AG09309 (cell line): Measurements from ENCODE around the gene WHRN.

ENCODE experiments used
- DNase-seq: peaks from one replicate; pipeline ENCODE4 v3.0.0-alpha.2; 2010; ENCODE audit warnings: low read depth
- H3K4me3 ChIP-seq: 2 replicates; pipeline ENCODE4 v1.5.1; 2011; ENCODE audit warnings: mild to moderate bottlenecking, low read depth, low read length, moderate library complexity; ENCODE audit not compliant: control insufficient read depth
- TF ChIP-seq, protein P1 (sequence below): IDR thresholded peaks from 2 replicates; pipeline ENCODE4 v1.5.1; 2011; ENCODE audit warnings: mild to moderate bottlenecking, low read depth, low read length, inconsistent platforms; ENCODE audit not compliant: insufficient read depth, control insufficient read depth; ENCODE audit errors: missing control alignments

The WHRN gene

GRCh38 chr9:114467910-114468309 is 37.4 kb downstream of the WHRN start:
- DNase-seq, result no peak
- H3K4me3 ChIP-seq, result no peak overlapping the region
- TF ChIP-seq, protein P1, sequence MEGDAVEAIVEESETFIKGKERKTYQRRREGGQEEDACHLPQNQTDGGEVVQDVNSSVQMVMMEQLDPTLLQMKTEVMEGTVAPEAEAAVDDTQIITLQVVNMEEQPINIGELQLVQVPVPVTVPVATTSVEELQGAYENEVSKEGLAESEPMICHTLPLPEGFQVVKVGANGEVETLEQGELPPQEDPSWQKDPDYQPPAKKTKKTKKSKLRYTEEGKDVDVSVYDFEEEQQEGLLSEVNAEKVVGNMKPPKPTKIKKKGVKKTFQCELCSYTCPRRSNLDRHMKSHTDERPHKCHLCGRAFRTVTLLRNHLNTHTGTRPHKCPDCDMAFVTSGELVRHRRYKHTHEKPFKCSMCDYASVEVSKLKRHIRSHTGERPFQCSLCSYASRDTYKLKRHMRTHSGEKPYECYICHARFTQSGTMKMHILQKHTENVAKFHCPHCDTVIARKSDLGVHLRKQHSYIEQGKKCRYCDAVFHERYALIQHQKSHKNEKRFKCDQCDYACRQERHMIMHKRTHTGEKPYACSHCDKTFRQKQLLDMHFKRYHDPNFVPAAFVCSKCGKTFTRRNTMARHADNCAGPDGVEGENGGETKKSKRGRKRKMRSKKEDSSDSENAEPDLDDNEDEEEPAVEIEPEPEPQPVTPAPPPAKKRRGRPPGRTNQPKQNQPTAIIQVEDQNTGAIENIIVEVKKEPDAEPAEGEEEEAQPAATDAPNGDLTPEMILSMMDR, result no peak

DNA sequence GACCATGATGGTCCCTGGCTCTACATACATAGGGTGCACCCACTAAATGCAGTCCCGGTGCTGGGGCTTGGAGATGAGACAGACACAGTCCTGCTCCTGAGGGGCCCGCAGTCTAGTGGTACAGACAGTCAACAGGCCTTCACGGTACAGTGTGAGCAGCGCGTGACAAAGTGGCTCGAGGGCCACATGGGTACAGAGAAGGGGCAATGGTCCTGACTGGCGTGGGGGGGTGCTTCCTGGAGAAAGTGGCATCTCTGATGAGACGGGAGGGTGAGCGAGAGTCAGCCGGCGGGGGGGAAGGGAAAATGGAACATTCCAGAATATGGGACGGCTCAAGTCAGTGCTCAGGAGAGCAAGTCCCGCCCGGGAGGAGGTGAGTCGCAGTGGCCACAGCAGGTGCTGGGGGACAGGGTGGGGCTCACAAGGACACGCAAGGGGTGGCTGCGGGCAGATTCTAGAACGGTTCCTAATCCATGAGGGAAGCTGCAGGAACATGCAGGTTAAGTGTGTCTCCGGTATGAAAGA is 38.0 kb downstream of the WHRN start:
- no peak for DNase-seq
- H3K4me3 ChIP-seq, result no peak overlapping the region
- TF ChIP-seq, protein P1, result no peak

- DNase-seq, result no peak
- no peak overlapping the region for H3K4me3 ChIP-seq
- TF ChIP-seq, protein P1, result no peak
Observed at GRCh38 chr9:114465906-114466900, 39.1 kb downstream of the WHRN start.

- H3K4me3 ChIP-seq, result no peak overlapping the region
- DNase-seq, result no peak
- TF ChIP-seq, protein P1, result no peak
Observed at GRCh38 chr9:114465417-114465816, 39.9 kb downstream of the WHRN start.

GRCh38 chr9:114464281-114465051 is 40.8 kb downstream of the WHRN start:
- no peak for DNase-seq
- H3K4me3 ChIP-seq, result no peak overlapping the region
- TF ChIP-seq, protein P1, result no peak

DNA sequence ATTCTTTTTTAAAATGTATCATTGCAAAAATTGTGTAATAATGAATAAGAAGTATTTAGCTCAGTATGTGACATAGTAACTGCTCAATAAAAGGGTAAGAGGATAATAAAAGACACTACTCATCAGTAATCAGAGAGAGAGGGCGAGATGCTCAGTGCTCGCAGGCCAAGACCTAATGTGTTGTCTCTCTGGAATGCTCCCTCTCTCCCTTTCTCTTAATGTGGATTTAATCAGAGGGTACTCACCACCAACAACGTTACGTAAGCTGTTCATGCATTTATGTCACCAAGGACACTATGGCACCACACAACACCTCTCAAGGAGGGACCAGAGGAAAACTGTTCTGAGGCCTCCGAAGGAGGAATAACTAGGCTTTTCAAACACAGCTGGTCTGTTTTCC is 42.5 kb downstream of the WHRN start:
- H3K4me3 ChIP-seq, result no peak overlapping the region
- no peak for DNase-seq
- TF ChIP-seq, protein P1, result no peak
